ENCODE data around the gene DYNLT1.

Gene DYNLT1

GRCh38 chr6:158597565-158597964 is 47.0 kb downstream of the DYNLT1 start:
- Histone ChIP-seq H3K4ac (ENCODE audit: low read depth, low read length) (no peak overlapping the region), H3K27me3 (ENCODE audit: insufficient read depth, low read length, poor library complexity) (no peaks in the 10 kb centered on the region), H3K56ac (ENCODE audit: low read length) (no peak overlapping the region), H3K36me3 (ENCODE audit: control insufficient read depth, insufficient read depth, low read length) (no peaks in the 10 kb centered on the region), H2BK15ac (replicated peaks; ENCODE audit: low read depth) (no peak overlapping the region), H3K79me2 (ENCODE audit: control insufficient read depth, insufficient read depth, low read length) (no peaks in the 10 kb centered on the region), H3K23ac (ENCODE audit: low read length) (no peak overlapping the region), H3K9ac (ENCODE audit: low read length) (no peak overlapping the region), H3K4me2 (ENCODE audit: low read length) (no peak overlapping the region), H3K18ac (ENCODE audit: low read length) (no peak overlapping the region), H2BK5ac (ENCODE audit: low read length) (no peak overlapping the region), H3K27ac (ENCODE audit: low read depth, low read length) (no peak overlapping the region), H2AK5ac (ENCODE audit: low read length) (no peak overlapping the region), H3K4me1 (ENCODE audit: control insufficient read depth, low read depth, low read length) (no peaks in the 10 kb centered on the region), H4K5ac (ENCODE audit: low read length) (no peak overlapping the region), H3K4me3 (ENCODE audit: low read length) (no peak overlapping the region), H2BK120ac (ENCODE audit: low read depth, low read length) (no peak overlapping the region), H3K79me1 (ENCODE audit: low read length) (peaks cover 1% of the 10 kb centered on the region), H4K8ac (ENCODE audit: low read depth, low read length) (no peak overlapping the region)
- DNase-seq, result no peak
- no CpG with 5 or more reads among the region's 4 CpGs for WGBS (ENCODE audit: extremely low coverage, insufficient coverage, low lambda C conversion rate)

GRCh38 chr6:158596861-158597260 is 47.7 kb downstream of the DYNLT1 start:
- no peak overlapping the region for H3K27ac ChIP-seq (ENCODE audit: low read depth, low read length)
- peaks cover under 1% of the 10 kb centered on the region for H3K36me3 ChIP-seq (ENCODE audit: control insufficient read depth, insufficient read depth, low read length)
- WGBS (ENCODE audit: extremely low coverage, insufficient coverage, low lambda C conversion rate), result no CpG with 5 or more reads among the region's 6 CpGs
- no peaks in the 10 kb centered on the region for H3K79me2 ChIP-seq (ENCODE audit: control insufficient read depth, insufficient read depth, low read length)
- no peak for DNase-seq
- no peak overlapping the region for H4K8ac ChIP-seq (ENCODE audit: low read depth, low read length)
- H2BK5ac ChIP-seq (ENCODE audit: low read length), result no peak overlapping the region
- H3K79me1 ChIP-seq (ENCODE audit: low read length), result peaks cover 1% of the 10 kb centered on the region
- H3K56ac ChIP-seq (ENCODE audit: low read length), result no peak overlapping the region
- no peak overlapping the region for H3K4me2 ChIP-seq (ENCODE audit: low read length)
- H3K23ac ChIP-seq (ENCODE audit: low read length), result no peak overlapping the region
- no peaks in the 10 kb centered on the region for H3K27me3 ChIP-seq (ENCODE audit: insufficient read depth, low read length, poor library complexity)
- no peak overlapping the region for H2AK5ac ChIP-seq (ENCODE audit: low read length)
- no peak overlapping the region for H2BK120ac ChIP-seq (ENCODE audit: low read depth, low read length)
- H3K4me1 ChIP-seq (ENCODE audit: control insufficient read depth, low read depth, low read length), result no peaks in the 10 kb centered on the region
- no peak overlapping the region for H3K9ac ChIP-seq (ENCODE audit: low read length)
- H3K18ac ChIP-seq (ENCODE audit: low read length), result no peak overlapping the region
- no peak overlapping the region for H3K4ac ChIP-seq (ENCODE audit: low read depth, low read length)
- no peak overlapping the region for H3K4me3 ChIP-seq (ENCODE audit: low read length)
- H4K5ac ChIP-seq (ENCODE audit: low read length), result no peak overlapping the region
- H2BK15ac ChIP-seq (replicated peaks; ENCODE audit: low read depth), result no peak overlapping the region

- Histone ChIP-seq H2AK5ac (ENCODE audit: low read length) (no peak overlapping the region), H3K9ac (ENCODE audit: low read length) (no peak overlapping the region), H3K4ac (ENCODE audit: low read depth, low read length) (no peak overlapping the region), H3K56ac (ENCODE audit: low read length) (no peak overlapping the region), H3K23ac (ENCODE audit: low read length) (no peak overlapping the region), H4K8ac (ENCODE audit: low read depth, low read length) (no peak overlapping the region), H3K79me2 (ENCODE audit: control insufficient read depth, insufficient read depth, low read length) (no peaks in the 10 kb centered on the region), H3K36me3 (ENCODE audit: control insufficient read depth, insufficient read depth, low read length) (peaks cover 12% of the 10 kb centered on the region), H3K27me3 (ENCODE audit: insufficient read depth, low read length, poor library complexity) (no peaks in the 10 kb centered on the region), H2BK5ac (ENCODE audit: low read length) (no peak overlapping the region), H2BK15ac (replicated peaks; ENCODE audit: low read depth) (no peak overlapping the region), H3K4me3 (ENCODE audit: low read length) (no peak overlapping the region), H3K79me1 (ENCODE audit: low read length) (no peaks in the 10 kb centered on the region), H2BK120ac (ENCODE audit: low read depth, low read length) (no peak overlapping the region), H3K27ac (ENCODE audit: low read depth, low read length) (no peak overlapping the region), H4K5ac (ENCODE audit: low read length) (no peak overlapping the region), H3K18ac (ENCODE audit: low read length) (no peak overlapping the region), H3K4me2 (ENCODE audit: low read length) (no peak overlapping the region), H3K4me1 (ENCODE audit: control insufficient read depth, low read depth, low read length) (no peaks in the 10 kb centered on the region)
- DNase-seq, result no peak
- no CpG with 5 or more reads among the region's 5 CpGs for WGBS (ENCODE audit: extremely low coverage, insufficient coverage, low lambda C conversion rate)
Measured at GRCh38 chr6:158595223-158595622, 49.3 kb downstream of the DYNLT1 start.

- H3K4ac ChIP-seq (ENCODE audit: low read depth, low read length), result no peak overlapping the region
- WGBS (ENCODE audit: extremely low coverage, insufficient coverage, low lambda C conversion rate), result no CpG with 5 or more reads among the region's 3 CpGs
- H3K79me2 ChIP-seq (ENCODE audit: control insufficient read depth, insufficient read depth, low read length), result no peaks in the 10 kb centered on the region
- H3K18ac ChIP-seq (ENCODE audit: low read length), result no peak overlapping the region
- H4K5ac ChIP-seq (ENCODE audit: low read length), result no peak overlapping the region
- H3K4me1 ChIP-seq (ENCODE audit: control insufficient read depth, low read depth, low read length), result no peaks in the 10 kb centered on the region
- H3K36me3 ChIP-seq (ENCODE audit: control insufficient read depth, insufficient read depth, low read length), result peaks cover 17% of the 10 kb centered on the region
- H3K27ac ChIP-seq (ENCODE audit: low read depth, low read length), result no peak overlapping the region
- H3K23ac ChIP-seq (ENCODE audit: low read length), result no peak overlapping the region
- H3K56ac ChIP-seq (ENCODE audit: low read length), result no peak overlapping the region
- H3K27me3 ChIP-seq (ENCODE audit: insufficient read depth, low read length, poor library complexity), result no peaks in the 10 kb centered on the region
- no peak for DNase-seq
- H3K4me3 ChIP-seq (ENCODE audit: low read length), result no peak overlapping the region
- no peak overlapping the region for H3K9ac ChIP-seq (ENCODE audit: low read length)
- no peak overlapping the region for H3K4me2 ChIP-seq (ENCODE audit: low read length)
- H2BK5ac ChIP-seq (ENCODE audit: low read length), result no peak overlapping the region
- H2BK120ac ChIP-seq (ENCODE audit: low read depth, low read length), result no peak overlapping the region
- no peak overlapping the region for H2BK15ac ChIP-seq (replicated peaks; ENCODE audit: low read depth)
- H3K79me1 ChIP-seq (ENCODE audit: low read length), result no peaks in the 10 kb centered on the region
- no peak overlapping the region for H4K8ac ChIP-seq (ENCODE audit: low read depth, low read length)
- no peak overlapping the region for H2AK5ac ChIP-seq (ENCODE audit: low read length)
Measured at GRCh38 chr6:158593670-158594069, 50.9 kb downstream of the DYNLT1 start.

GRCh38 chr6:158591810-158592209 is 52.7 kb downstream of the DYNLT1 start:
- WGBS (ENCODE audit: extremely low coverage, insufficient coverage, low lambda C conversion rate), result no CpG with 5 or more reads among the region's 4 CpGs
- H3K23ac ChIP-seq (ENCODE audit: low read length), result no peak overlapping the region
- H3K18ac ChIP-seq (ENCODE audit: low read length), result no peak overlapping the region
- H3K79me2 ChIP-seq (ENCODE audit: control insufficient read depth, insufficient read depth, low read length), result no peaks in the 10 kb centered on the region
- no peak overlapping the region for H3K4ac ChIP-seq (ENCODE audit: low read depth, low read length)
- no peak overlapping the region for H3K4me3 ChIP-seq (ENCODE audit: low read length)
- H2BK15ac ChIP-seq (replicated peaks; ENCODE audit: low read depth), result no peak overlapping the region
- no peak overlapping the region for H2BK120ac ChIP-seq (ENCODE audit: low read depth, low read length)
- H3K4me2 ChIP-seq (ENCODE audit: low read length), result no peak overlapping the region
- H3K9ac ChIP-seq (ENCODE audit: low read length), result no peak overlapping the region
- H3K36me3 ChIP-seq (ENCODE audit: control insufficient read depth, insufficient read depth, low read length), result peaks cover 23% of the 10 kb centered on the region
- no peaks in the 10 kb centered on the region for H3K27me3 ChIP-seq (ENCODE audit: insufficient read depth, low read length, poor library complexity)
- H2BK5ac ChIP-seq (ENCODE audit: low read length), result no peak overlapping the region
- H2AK5ac ChIP-seq (ENCODE audit: low read length), result no peak overlapping the region
- no peaks in the 10 kb centered on the region for H3K4me1 ChIP-seq (ENCODE audit: control insufficient read depth, low read depth, low read length)
- no peak overlapping the region for H4K8ac ChIP-seq (ENCODE audit: low read depth, low read length)
- no peaks in the 10 kb centered on the region for H3K79me1 ChIP-seq (ENCODE audit: low read length)
- H3K27ac ChIP-seq (ENCODE audit: low read depth, low read length), result no peak overlapping the region
- H4K5ac ChIP-seq (ENCODE audit: low read length), result no peak overlapping the region
- DNase-seq, result no peak
- no peak overlapping the region for H3K56ac ChIP-seq (ENCODE audit: low read length)

DNA sequence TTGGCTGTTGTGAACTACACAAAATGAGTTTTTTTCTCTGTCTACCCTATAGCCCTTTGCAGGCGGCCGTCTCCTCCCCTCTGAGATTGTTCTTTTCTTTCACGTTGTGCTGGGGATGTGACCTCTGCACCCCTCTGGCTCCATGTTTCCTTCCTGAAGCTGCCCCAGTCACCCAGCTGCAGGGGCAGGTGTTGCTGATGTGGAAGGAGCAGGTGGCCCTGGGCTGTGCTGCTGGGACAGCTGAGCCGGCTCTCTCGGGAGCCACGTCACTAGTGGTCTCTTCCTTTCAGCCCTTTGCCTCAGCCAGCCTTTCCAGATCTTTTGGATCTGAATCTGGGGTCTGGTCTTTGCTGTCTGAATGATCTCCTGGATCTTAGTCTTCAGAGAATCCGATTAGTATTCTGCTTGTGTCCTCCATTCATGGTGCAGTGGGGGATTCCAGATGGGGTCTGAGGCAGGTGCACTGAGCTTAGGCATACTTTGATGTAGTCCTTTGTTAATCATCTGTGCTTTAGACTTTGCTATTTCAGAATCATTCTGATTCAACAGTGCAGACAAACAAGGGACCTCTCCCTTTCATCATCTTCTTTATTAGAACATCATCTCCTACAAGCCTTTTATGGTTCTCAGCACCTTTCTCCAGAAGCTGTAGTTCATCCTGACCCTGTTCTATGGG is 53.3 kb downstream of the DYNLT1 start:
- Histone ChIP-seq H2AK5ac (ENCODE audit: low read length) (no peak overlapping the region), H3K27me3 (ENCODE audit: insufficient read depth, low read length, poor library complexity) (no peaks in the 10 kb centered on the region), H3K79me1 (ENCODE audit: low read length) (no peaks in the 10 kb centered on the region), H3K18ac (ENCODE audit: low read length) (no peak overlapping the region), H3K4me1 (ENCODE audit: control insufficient read depth, low read depth, low read length) (no peaks in the 10 kb centered on the region), H4K5ac (ENCODE audit: low read length) (no peak overlapping the region), H3K9ac (ENCODE audit: low read length) (no peak overlapping the region), H2BK15ac (replicated peaks; ENCODE audit: low read depth) (no peak overlapping the region), H2BK5ac (ENCODE audit: low read length) (no peak overlapping the region), H3K4me2 (ENCODE audit: low read length) (no peak overlapping the region), H2BK120ac (ENCODE audit: low read depth, low read length) (no peak overlapping the region), H3K4me3 (ENCODE audit: low read length) (no peak overlapping the region), H3K36me3 (ENCODE audit: control insufficient read depth, insufficient read depth, low read length) (peaks cover 25% of the 10 kb centered on the region), H3K23ac (ENCODE audit: low read length) (no peak overlapping the region), H3K56ac (ENCODE audit: low read length) (no peak overlapping the region), H3K27ac (ENCODE audit: low read depth, low read length) (no peak overlapping the region), H3K79me2 (ENCODE audit: control insufficient read depth, insufficient read depth, low read length) (no peaks in the 10 kb centered on the region), H4K8ac (ENCODE audit: low read depth, low read length) (no peak overlapping the region), H3K4ac (ENCODE audit: low read depth, low read length) (no peak overlapping the region)
- no CpG with 5 or more reads among the region's 7 CpGs for WGBS (ENCODE audit: extremely low coverage, insufficient coverage, low lambda C conversion rate)
- no peak for DNase-seq
